Sciatic nerve (tissue), 2 donors: ENCODE data around the gene ERI2. TPM values are rescaled to one million over a fixed set of nuclear protein-coding genes. Genes with fewer than 3 reads are reported as not detected.
"Not testable (repeated sequence)": the region's sequence is repeated elsewhere in the genome, so short reads cannot be mapped to it uniquely, and the experiment has no call there.

Experiments
- ATAC-seq: fragments of 200-7000 bp; cut with Tn5 transposase; one replicate; pipeline ENCODE4 v1.9.1; 2020; ENCODE audit warnings: mild to moderate bottlenecking, moderate library complexity
- DNase-seq: peaks from one replicate; pipeline ENCODE4 v3.0.0-alpha.2; 2020; ENCODE audit warnings: low spot score
- intact Hi-C: fragments of 100-400 bp; cut with DNase I; formaldehyde crosslinking; loops from one replicate; pipeline ENCODE4 v1.14.2; 2022
- total RNA-seq: library from RNA; stranded (reverse); fragmentation: NEBNext Ultra II Directional; extraction: Animal tissue kit (Norgen Biotek cat#: 25700); gene quantifications from one replicate; pipeline ENCODE4 v1.2.1, GENCODE V29; 2021
- donor health status: DM: no; HTN: no; CAD: no.
- donor health status: DM: no; HTN: no; CAD: no.

ERI2 gene
- total RNA-seq, 1 donor from 2014 or later: 16.5 TPM

- intact Hi-C loops: no loop called here
- ATAC-seq (no peak), DNase-seq (peak; percentile 62)
Measured at GRCh38 chr16:20774703-20775362, 31.4 kb downstream of the ERI2 start.

- ATAC-seq: no peak
- intact Hi-C loops: no loop called here
Measured at GRCh38 chr16:20773679-20774078, 32.6 kb downstream of the ERI2 start.

GRCh38 chr16:20768818-20769217 is 37.5 kb downstream of the ERI2 start:
- intact Hi-C loops: no loop called here
- ATAC-seq (no peak), DNase-seq (no peak)

More at GRCh38 chr16:20773679-20774078, 32.6 kb downstream of the ERI2 start:
- no peak for DNase-seq

DNA sequence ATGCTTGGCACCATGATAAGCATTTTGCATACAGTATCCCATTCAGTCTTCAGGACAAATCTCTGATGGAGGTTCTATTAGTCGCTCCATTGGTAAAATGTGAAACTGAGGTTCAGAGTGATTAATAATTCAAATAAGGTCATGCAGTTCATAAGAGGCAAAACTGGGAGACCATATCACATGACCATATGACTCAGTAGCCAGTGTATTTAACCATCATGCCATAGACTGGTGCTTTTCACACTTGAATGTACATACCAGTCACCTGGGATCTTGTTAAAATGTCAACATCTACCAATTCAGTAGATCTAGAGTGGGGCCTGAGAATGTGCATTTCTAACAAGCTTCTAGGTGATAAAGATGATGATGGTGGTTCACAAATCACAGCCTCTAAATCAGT is 38.2 kb downstream of the ERI2 start:
- ATAC-seq (no peak), DNase-seq (no peak)
- intact Hi-C loops: no loop called here

- ATAC-seq: no peak
- intact Hi-C loops: no loop called here
- no peak for DNase-seq
Measured at GRCh38 chr16:20767577-20767976, 38.7 kb downstream of the ERI2 start.

- intact Hi-C loops: no loop called here
Measured at GRCh38 chr16:20766294-20766693, 40.0 kb downstream of the ERI2 start.

GRCh38 chr16:20765732-20766131 is 40.5 kb downstream of the ERI2 start:
- DNase-seq (no peak), ATAC-seq (no peak)
- intact Hi-C loops: no loop called here

More at GRCh38 chr16:20766294-20766693, 40.0 kb downstream of the ERI2 start:
- no peak for DNase-seq
- ATAC-seq: no peak

GRCh38 chr16:20764448-20764847 is 41.8 kb downstream of the ERI2 start:
- DNase-seq, ATAC-seq, intact Hi-C loops: not testable (repeated sequence)

GRCh38 chr16:20763461-20764232 is 42.6 kb downstream of the ERI2 start, which contains the start of gene ACSM3:
ACSM3 (plus strand) TSS chr16:20764014; CDS start chr16:20770035, 6,021 bp downstream.
- ATAC-seq (peak; percentile 97), DNase-seq (no peak)
- intact Hi-C loops: no loop called here

DNA sequence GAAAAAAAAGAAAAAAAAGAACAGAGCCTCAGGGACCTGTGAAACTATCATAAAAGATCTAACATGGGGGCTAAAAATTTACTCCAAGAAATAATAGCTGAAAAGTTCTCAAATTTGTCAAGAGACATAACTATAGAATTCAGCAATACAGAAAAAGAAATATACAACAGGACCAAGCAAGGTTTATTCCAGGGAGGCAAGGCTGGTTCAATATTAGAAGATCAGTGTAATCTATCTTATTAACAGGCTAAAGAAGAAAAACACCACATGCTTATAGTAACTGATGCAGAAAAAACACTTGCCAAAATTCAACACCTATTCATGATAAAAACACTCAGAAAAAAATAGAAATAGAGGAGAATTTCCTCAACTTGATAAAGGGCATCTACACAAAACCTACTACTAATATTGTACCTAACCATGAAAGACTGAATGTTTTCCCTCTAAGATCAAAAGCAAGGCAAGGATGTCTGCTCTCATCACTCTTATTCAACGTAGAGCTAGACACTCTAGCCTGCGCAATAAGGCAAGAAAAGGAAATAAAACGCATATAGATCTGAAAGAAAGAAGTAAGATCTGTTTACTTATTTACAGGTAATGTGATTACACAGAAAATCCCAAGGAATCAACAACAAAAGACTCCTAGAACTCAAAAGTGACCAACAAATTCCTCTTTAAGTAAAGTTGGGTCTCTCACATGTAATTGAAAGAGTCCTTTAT is 43.7 kb downstream of the ERI2 start:
- DNase-seq: no peak
- intact Hi-C loops: no loop called here
- ATAC-seq: no peak

DNA sequence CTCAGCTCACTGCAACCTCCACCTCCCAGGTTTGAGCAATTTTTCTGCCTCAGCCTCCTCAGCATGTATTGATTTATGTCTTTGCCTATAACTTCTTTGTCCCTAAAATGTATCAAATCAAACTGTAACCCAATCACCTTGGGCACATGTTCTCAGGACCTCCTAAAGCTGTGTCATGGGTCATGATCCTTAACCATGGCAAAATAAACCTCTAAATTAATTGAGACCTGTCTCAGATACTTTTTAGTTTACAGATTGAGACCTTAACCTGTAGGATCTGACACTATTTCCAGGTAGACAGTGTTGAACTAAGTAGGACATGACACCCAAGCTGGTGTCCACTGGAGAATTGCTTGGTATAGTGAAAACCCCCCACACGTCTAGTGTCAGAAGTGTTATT is 45.1 kb downstream of the ERI2 start:
- intact Hi-C loops: no loop called here
- DNase-seq: no peak
- no peak for ATAC-seq

GRCh38 chr16:20760346-20760745 is 45.9 kb downstream of the ERI2 start:
- ATAC-seq (no peak), DNase-seq (no peak)
- intact Hi-C loops: no loop called here

DNA sequence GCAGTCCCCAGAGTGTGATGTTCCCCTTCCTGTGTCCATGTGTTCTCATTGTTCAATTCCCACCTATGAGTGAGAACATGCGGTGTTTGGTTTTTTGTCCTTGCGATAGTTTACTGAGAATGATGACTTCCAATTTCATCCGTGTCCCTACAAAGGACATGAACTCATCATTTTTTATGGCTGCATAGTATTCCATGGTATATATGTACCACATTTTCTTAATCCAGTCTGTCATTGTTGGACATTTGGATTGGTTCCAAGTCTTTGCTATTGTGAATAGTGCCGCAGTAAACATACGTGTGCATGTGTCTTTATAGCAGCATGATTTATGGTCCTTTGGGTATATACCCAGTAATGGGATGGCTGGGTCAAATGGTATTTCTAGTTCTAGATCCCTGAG is 50.5 kb downstream of the ERI2 start:
- ATAC-seq, intact Hi-C loops: not testable (repeated sequence)

GRCh38 chr16:20755238-20755637 is 51.0 kb downstream of the ERI2 start:
- ATAC-seq: no peak
- intact Hi-C loops: no loop called here
- DNase-seq: no peak

More for the DNA sequence above, 50.5 kb downstream of the ERI2 start:
- DNase-seq: not testable (repeated sequence)

- DNase-seq (no peak), ATAC-seq (no peak)
- intact Hi-C loops: no loop called here
Measured at GRCh38 chr16:20753727-20754126, 52.5 kb downstream of the ERI2 start.

DNA sequence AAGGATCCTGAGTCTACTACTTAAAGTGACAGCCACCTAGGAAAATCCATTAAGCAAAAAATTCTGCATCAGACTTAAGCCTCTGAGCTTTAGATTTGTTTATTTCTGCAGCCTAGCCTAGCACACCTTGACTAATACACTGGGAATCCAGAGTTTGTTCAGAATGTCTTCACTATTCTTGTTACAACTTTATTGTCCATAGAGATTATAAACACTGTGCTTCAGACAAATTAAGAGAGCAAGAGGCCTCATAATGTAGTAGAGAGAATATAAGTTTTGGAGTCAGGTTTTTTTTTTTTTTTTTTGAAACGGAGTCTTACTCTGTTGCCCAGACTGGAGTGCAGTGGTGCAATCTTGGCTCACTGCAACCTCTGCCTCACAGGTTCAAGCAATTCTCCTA is 55.7 kb downstream of the ERI2 start:
- DNase-seq (no peak), ATAC-seq (no peak)
- intact Hi-C loops: no loop called here

GRCh38 chr16:20749474-20749873 is 56.8 kb downstream of the ERI2 start:
- no peak for DNase-seq
- intact Hi-C loops: no loop called here

GRCh38 chr16:20747030-20747816 is 59.0 kb downstream of the ERI2 start:
- DNase-seq: no peak

More at GRCh38 chr16:20749474-20749873, 56.8 kb downstream of the ERI2 start:
- ATAC-seq: no peak

DNA sequence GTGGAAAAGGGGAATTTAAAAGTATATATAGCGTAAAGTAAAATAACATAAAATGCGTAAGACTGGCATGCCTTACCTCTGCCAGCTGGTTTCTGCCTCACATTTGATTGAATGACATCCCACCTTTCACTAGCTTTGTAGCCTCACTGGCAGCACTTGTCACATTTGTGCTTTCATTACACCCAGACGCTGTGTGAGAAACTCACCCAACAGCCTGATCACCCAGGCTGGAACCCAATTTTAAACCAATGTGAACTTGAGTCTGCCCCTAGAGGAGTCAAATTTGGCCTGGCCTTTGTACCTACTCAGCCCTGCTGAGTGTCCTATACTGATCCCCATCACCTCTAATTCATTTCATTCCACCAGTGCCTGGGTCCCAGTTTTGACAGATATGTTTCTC is 59.8 kb downstream of the ERI2 start:
- DNase-seq (no peak), ATAC-seq (no peak)
- intact Hi-C loops: no loop called here

More at GRCh38 chr16:20747030-20747816, 59.0 kb downstream of the ERI2 start:
- no peak for ATAC-seq
- intact Hi-C loops: no loop called here
